ENCODE results near the gene FITM2. TPM values are rescaled to one million over a fixed set of nuclear protein-coding genes. Genes with fewer than 3 reads are reported as not detected.

Gene FITM2
- total RNA-seq, 4 donors from 2014 or later, result 7.6 to 10.1 (median 8.7) TPM

GRCh38 chr20:44258226-44258890 lies 52.6 kb downstream of the FITM2 start:
- intact Hi-C loops (cut with DNase I; ENCODE audit: low total_unique reads), result no loop called here
- TF ChIP-seq POLR2A (IDR thresholded peaks at IDR 0.05) (no peak), CTCF (IDR thresholded peaks at IDR 0.05 in 4 of 5, conservative IDR thresholded peaks at IDR 0.05 in 1 of 5) (no peak)
- no peak for ATAC-seq
- Histone ChIP-seq H3K27ac (no peak overlapping the region), H3K4me1 (no peaks in the 10 kb centered on the region), H3K27me3 (no peaks in the 10 kb centered on the region), H3K36me3 (no peaks in the 10 kb centered on the region), H3K4me3 (no peak overlapping the region), H3K9me3 (no peaks in the 10 kb centered on the region)
- in situ Hi-C loops (cut with MboI; ENCODE audit: low sequenced_read_pairs in 4 of 4), result no loop called here
- DNase-seq, result no peak

GRCh38 chr20:44256961-44257360 lies 54.0 kb downstream of the FITM2 start:
- Histone ChIP-seq H3K4me3 (no peak overlapping the region), H3K9me3 (no peaks in the 10 kb centered on the region), H3K36me3 (no peaks in the 10 kb centered on the region), H3K4me1 (no peaks in the 10 kb centered on the region), H3K27ac (no peak overlapping the region), H3K27me3 (no peaks in the 10 kb centered on the region)
- DNase-seq, result no peak
- in situ Hi-C loops (cut with MboI; ENCODE audit: low sequenced_read_pairs in 4 of 4), result no loop called here
- intact Hi-C loops (cut with DNase I; ENCODE audit: low total_unique reads), result no loop called here
- TF ChIP-seq CTCF (IDR thresholded peaks at IDR 0.05 in 4 of 5, conservative IDR thresholded peaks at IDR 0.05 in 1 of 5), result no peak
- no peak for TF ChIP-seq POLR2A (IDR thresholded peaks at IDR 0.05)
- no peak for ATAC-seq

- in situ Hi-C loops (cut with MboI; ENCODE audit: low sequenced_read_pairs in 4 of 4), result no loop called here
- intact Hi-C loops (cut with DNase I; ENCODE audit: low total_unique reads), result no loop called here
These were observed 55.1 kb downstream of the FITM2 start for GRCh38 chr20:44255942-44256341.

GRCh38 chr20:44254073-44254472 lies 56.9 kb downstream of the FITM2 start:
- H3K36me3 ChIP-seq, result no peaks in the 10 kb centered on the region
- no peak overlapping the region for H3K4me3 ChIP-seq
- no peaks in the 10 kb centered on the region for H3K9me3 ChIP-seq
- peaks cover 3 to 11% (median 10%) of the 10 kb centered on the region in 3 donors for H3K27me3 ChIP-seq
- DNase-seq, result no peak
- TF ChIP-seq POLR2A (IDR thresholded peaks at IDR 0.05), result no peak
- TF ChIP-seq CTCF (IDR thresholded peaks at IDR 0.05 in 4 of 5, conservative IDR thresholded peaks at IDR 0.05 in 1 of 5), result no peak
- in situ Hi-C loops (cut with MboI; ENCODE audit: low sequenced_read_pairs in 4 of 4) (no loop called here), intact Hi-C loops (cut with DNase I; ENCODE audit: low total_unique reads) (no loop called here)
- H3K27ac ChIP-seq, result no peak overlapping the region
- ATAC-seq, result no peak
- no peaks in the 10 kb centered on the region for H3K4me1 ChIP-seq

More at GRCh38 chr20:44255942-44256341, 55.1 kb downstream of the FITM2 start:
- H3K9me3 ChIP-seq, result no peaks in the 10 kb centered on the region
- no peak for TF ChIP-seq POLR2A (IDR thresholded peaks at IDR 0.05)
- TF ChIP-seq CTCF (IDR thresholded peaks at IDR 0.05 in 4 of 5, conservative IDR thresholded peaks at IDR 0.05 in 1 of 5), result no peak
- no peak for DNase-seq
- no peaks in the 10 kb centered on the region for H3K27me3 ChIP-seq
- H3K36me3 ChIP-seq, result no peaks in the 10 kb centered on the region
- H3K4me3 ChIP-seq, result no peak overlapping the region
- H3K4me1 ChIP-seq, result no peaks in the 10 kb centered on the region
- no peak overlapping the region for H3K27ac ChIP-seq
- ATAC-seq, result no peak

GRCh38 chr20:44253528-44253927 lies 57.5 kb downstream of the FITM2 start:
- DNase-seq, result no peak
- H3K4me3 ChIP-seq, result no peak overlapping the region
- TF ChIP-seq POLR2A (IDR thresholded peaks at IDR 0.05) (no peak), CTCF (IDR thresholded peaks at IDR 0.05 in 4 of 5, conservative IDR thresholded peaks at IDR 0.05 in 1 of 5) (no peak)
- intact Hi-C loops (cut with DNase I; ENCODE audit: low total_unique reads), result no loop called here
- H3K27me3 ChIP-seq, result peaks cover 9 to 16% (median 12%) of the 10 kb centered on the region in 3 donors
- no peak overlapping the region for H3K27ac ChIP-seq
- no peaks in the 10 kb centered on the region for H3K9me3 ChIP-seq
- no peaks in the 10 kb centered on the region for H3K4me1 ChIP-seq
- no peaks in the 10 kb centered on the region for H3K36me3 ChIP-seq
- in situ Hi-C loops (cut with MboI; ENCODE audit: low sequenced_read_pairs in 4 of 4), result no loop called here
- ATAC-seq, result no peak
